Measurements from ENCODE around the gene SHANK3. TPM values are rescaled to one million over a fixed set of nuclear protein-coding genes. Genes with fewer than 3 reads are reported as not detected.

SHANK3 gene
- total and polyA plus RNA-seq, 2 donors (not counting 3 experiments of a cell fraction or from before 2014, with no cell fraction given): 26.1 to 158 TPM

- H3K4me1 ChIP-seq (ENCODE audit: control insufficient read depth, extremely low read depth, insufficient read depth, low read length): peaks cover 4% of the 10 kb centered on the region
- BruUV-seq (replicated peaks): no TSS peak
- no peaks in the 10 kb centered on the region for H3K9me1 ChIP-seq (replicated peaks; ENCODE audit: control insufficient read depth, extremely low read depth, insufficient read depth, low read length)
- H3K27ac ChIP-seq (ENCODE audit: insufficient read depth, low read depth, low read length): no peak overlapping the region
- H3K9ac ChIP-seq (replicated peaks; ENCODE audit: extremely low read depth, insufficient read depth, low read length): no peak overlapping the region
- ChIA-PET POLR2A (no interaction called here), CTCF (interaction anchor here (1.3 to 1.6 kb wide), 7 partner anchors 12 to 158 kb away, joined by 3 to 13 read pairs (median 4); partner anchors contain the start of genes ARSA, SCO2 and SYCE3)
- FAIRE-seq (no peak), DNase-seq (ENCODE audit: low read depth, low spot score) (no peak)
- no peaks in the 10 kb centered on the region for H3K27me3 ChIP-seq (ENCODE audit: control insufficient read depth in 2 of 2, insufficient read depth in 2 of 2, low read length in 2 of 2)
- peaks cover 28 to 47% of the 10 kb centered on the region in 2 experiments for H3K36me3 ChIP-seq (ENCODE audit: control insufficient read depth in 2 of 2, extremely low read depth in 1 of 2, insufficient read depth in 2 of 2, low read length in 2 of 2)
- H3K4me3 ChIP-seq (replicated peaks in 1 of 3; ENCODE audit: insufficient read depth in 1 of 3, low read depth in 1 of 3, low read length in 3 of 3): no peak overlapping the region
- no peak overlapping the region for H3K4me2 ChIP-seq (ENCODE audit: insufficient read depth, low read length)
- no peaks in the 10 kb centered on the region for H3K9me3 ChIP-seq (replicated peaks; ENCODE audit: control insufficient read depth, insufficient read depth, low read length)
- TF ChIP-seq FOS (IDR thresholded peaks at IDR 0.05; ENCODE audit: borderline replicate concordance, insufficient read depth, low read length): no peak
- no peak for TF ChIP-seq EZH2 (IDR thresholded peaks at IDR 0.05; ENCODE audit: borderline replicate concordance, low read depth, low read length, severe bottlenecking)
- TF ChIP-seq CTCF (IDR thresholded peaks at IDR 0.05; ENCODE audit: extremely low read depth in 1 of 2, insufficient read depth in 1 of 2, low read depth in 1 of 2, low read length in 2 of 2): no peak
- TF ChIP-seq POLR2AphosphoS5 (IDR thresholded peaks at IDR 0.05; ENCODE audit: insufficient read depth, low read depth, low read length): no peak
- no peak for TF ChIP-seq MAX (IDR thresholded peaks at IDR 0.05; ENCODE audit: insufficient read depth, insufficient read length)
- no peak for TF ChIP-seq POLR2A (IDR thresholded peaks at IDR 0.05; ENCODE audit: low read depth, low read length)
- TF ChIP-seq MYC (IDR thresholded peaks at IDR 0.05; ENCODE audit: low read depth, low read length): no peak
- TF ChIP-seq JUN (IDR thresholded peaks at IDR 0.05; ENCODE audit: borderline replicate concordance, insufficient read depth, insufficient read length, low read depth): no peak
- TF ChIP-seq GATA2 (IDR thresholded peaks at IDR 0.05; ENCODE audit: insufficient read depth, insufficient read length, low read depth, low read length): no peak
- peaks cover 62% of the 10 kb centered on the region for H3K79me2 ChIP-seq (ENCODE audit: control insufficient read depth, insufficient read depth, low read length)
- peaks cover 3% of the 10 kb centered on the region for H4K20me1 ChIP-seq (replicated peaks; ENCODE audit: control insufficient read depth, extremely low read depth, insufficient read depth, low read length)
- dilution Hi-C loops (cut with MboI; ENCODE audit: extremely low pct_ligation_motif_present, low sequenced_read_pairs) (no loop called here), intact Hi-C loops (cut with micrococcal nuclease) (no loop called here)
- H2AFZ ChIP-seq (ENCODE audit: low read depth, low read length): no peak overlapping the region
Observed at GRCh38 chr22:50683994-50684371, 11.4 kb downstream of the SHANK3 start.

Measured in endothelial cell of umbilical vein (primary cell).